ENCODE measurements around the gene SRSF2. TPM values are rescaled to one million over a fixed set of nuclear protein-coding genes. Genes with fewer than 3 reads are reported as not detected.

SRSF2 gene
- total and polyA plus RNA-seq, 11 donors = 67.0 to 155 (median 79.5) TPM

DNA sequence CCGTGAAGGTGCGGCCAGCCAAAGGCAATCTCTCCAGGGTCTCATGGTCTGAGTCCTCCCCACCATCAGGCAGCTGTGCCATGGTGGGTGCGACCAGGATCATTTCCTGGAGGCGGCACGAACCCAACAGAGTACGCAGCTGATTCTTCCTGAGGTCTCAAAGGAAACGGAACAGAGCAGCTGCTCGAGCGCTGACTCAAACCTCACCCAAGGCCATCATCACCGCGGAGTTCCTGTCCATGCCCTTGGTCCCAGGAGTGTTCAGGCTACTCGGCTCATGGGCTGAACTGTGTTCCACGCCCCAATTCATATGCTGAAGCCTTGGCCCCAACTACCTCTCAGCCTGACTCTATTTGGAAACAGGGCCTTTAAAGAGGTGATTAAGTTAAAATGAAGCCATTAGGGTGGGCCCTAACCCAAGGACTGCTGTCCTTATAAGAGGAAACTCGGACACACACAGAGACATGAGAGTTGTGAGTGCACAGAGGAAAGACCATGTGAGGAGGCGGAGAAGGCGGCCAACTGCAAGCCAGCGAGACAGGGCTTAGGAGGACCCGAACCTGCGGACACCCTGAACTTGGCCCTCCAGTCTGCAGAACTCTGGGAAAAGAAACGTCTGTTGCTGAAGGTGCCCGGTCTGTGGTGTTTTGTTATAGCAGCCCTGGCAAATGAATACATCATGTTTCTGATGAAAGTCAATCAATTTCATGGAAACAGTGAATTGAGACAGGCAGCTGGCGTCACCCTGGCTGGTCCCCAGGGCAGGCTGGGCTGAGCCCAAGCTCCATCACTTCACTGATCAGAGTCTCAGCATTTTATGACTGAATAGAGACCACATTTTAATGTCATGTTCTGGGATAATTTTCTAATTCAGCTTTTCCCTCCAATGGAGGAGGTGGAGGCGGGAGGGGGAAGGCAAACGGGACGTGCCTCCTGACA lies 40.1 kb downstream of the SRSF2 start:
- DNase-seq = peak in 4 of 5 donors; percentile 65 to 87 (median 80)
- ATAC-seq = peak in 3 of 4 donors; percentile 47 to 59 (median 47)
- TF ChIP-seq POLR2A (IDR thresholded peaks at IDR 0.05) = peak in 1 of 2 donors; percentile 26
- TF ChIP-seq, protein P1, sequence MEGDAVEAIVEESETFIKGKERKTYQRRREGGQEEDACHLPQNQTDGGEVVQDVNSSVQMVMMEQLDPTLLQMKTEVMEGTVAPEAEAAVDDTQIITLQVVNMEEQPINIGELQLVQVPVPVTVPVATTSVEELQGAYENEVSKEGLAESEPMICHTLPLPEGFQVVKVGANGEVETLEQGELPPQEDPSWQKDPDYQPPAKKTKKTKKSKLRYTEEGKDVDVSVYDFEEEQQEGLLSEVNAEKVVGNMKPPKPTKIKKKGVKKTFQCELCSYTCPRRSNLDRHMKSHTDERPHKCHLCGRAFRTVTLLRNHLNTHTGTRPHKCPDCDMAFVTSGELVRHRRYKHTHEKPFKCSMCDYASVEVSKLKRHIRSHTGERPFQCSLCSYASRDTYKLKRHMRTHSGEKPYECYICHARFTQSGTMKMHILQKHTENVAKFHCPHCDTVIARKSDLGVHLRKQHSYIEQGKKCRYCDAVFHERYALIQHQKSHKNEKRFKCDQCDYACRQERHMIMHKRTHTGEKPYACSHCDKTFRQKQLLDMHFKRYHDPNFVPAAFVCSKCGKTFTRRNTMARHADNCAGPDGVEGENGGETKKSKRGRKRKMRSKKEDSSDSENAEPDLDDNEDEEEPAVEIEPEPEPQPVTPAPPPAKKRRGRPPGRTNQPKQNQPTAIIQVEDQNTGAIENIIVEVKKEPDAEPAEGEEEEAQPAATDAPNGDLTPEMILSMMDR (IDR thresholded peaks at IDR 0.05) = no peak
- H3K4me1 ChIP-seq = peaks cover 32 to 100% (median 86%) of the 10 kb centered on the region in 12 donors
- peak overlapping the region; percentile 80 to 99 (median 94) for H3K27ac ChIP-seq
- WGBS, 4 donors = 36 to 66% (median 54%) methylated on average over 19 to 25 of the region's 25 CpGs
- peaks cover 0 to 9% (median 0%) of the 10 kb centered on the region in 9 donors for H3K36me3 ChIP-seq
- H3K27me3 ChIP-seq = no peaks in the 10 kb centered on the region
- intact Hi-C loops (cut with DNase I) = no loop called here
- H3K9me3 ChIP-seq = no peaks in the 10 kb centered on the region
- H3K4me3 ChIP-seq = peak overlapping the region in 1 of 12 donors; percentile 24

DNA sequence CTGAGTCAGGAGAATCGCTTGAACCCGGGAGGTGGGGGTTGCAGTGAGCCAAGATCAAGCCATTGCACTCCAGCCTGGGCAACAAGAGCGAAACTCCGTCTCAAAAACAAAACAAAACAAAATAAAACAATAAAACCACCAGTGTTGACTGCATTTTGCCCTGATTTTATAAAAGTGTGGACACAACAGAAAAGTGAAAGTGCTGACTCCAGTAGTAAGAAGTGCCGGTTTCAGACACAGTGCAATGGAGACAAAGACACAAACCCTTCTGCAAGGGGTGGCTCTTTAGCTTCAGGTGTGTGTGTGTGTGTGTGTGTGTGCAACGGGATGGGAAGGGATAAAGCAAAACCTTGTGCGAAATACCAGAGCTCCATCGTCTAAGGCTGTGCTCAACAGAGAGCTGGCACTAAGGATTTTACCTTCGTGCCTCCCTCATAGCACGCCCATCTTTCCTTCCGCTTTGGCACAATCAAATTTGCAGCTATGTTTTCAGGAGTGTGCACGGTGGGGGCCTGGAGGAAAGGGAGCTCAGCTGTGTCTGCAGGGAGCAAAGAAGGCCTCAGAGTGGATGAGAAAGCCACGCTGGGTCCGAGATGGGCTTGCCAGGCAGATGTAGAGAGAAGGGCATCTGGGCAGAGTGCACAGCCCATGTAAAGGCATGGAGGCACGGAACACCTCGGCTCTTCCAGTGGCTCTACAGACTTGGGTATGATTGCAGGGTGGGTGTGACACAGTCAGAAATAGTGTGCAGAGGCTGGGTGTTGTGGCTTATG lies 41.9 kb downstream of the SRSF2 start:
- 47 to 52% (median 51%) methylated on average over 16 of the region's 16 CpGs for WGBS, 4 donors
- intact Hi-C loops (cut with DNase I) = no loop called here
- no peak for TF ChIP-seq POLR2A (IDR thresholded peaks at IDR 0.05)
- TF ChIP-seq, protein P1 (IDR thresholded peaks at IDR 0.05) = no peak
- Histone ChIP-seq H3K4me1 (peaks cover 34 to 100% (median 89%) of the 10 kb centered on the region in 12 donors), H3K4me3 (no peak overlapping the region), H3K27me3 (no peaks in the 10 kb centered on the region), H3K27ac (peak overlapping the region in 11 of 12 donors; percentile 37 to 99 (median 93)), H3K36me3 (peaks cover 0 to 9% (median 0%) of the 10 kb centered on the region in 9 donors), H3K9me3 (no peaks in the 10 kb centered on the region)
- ATAC-seq (no peak), DNase-seq (peak in 1 of 5 donors; percentile 27)

DNA sequence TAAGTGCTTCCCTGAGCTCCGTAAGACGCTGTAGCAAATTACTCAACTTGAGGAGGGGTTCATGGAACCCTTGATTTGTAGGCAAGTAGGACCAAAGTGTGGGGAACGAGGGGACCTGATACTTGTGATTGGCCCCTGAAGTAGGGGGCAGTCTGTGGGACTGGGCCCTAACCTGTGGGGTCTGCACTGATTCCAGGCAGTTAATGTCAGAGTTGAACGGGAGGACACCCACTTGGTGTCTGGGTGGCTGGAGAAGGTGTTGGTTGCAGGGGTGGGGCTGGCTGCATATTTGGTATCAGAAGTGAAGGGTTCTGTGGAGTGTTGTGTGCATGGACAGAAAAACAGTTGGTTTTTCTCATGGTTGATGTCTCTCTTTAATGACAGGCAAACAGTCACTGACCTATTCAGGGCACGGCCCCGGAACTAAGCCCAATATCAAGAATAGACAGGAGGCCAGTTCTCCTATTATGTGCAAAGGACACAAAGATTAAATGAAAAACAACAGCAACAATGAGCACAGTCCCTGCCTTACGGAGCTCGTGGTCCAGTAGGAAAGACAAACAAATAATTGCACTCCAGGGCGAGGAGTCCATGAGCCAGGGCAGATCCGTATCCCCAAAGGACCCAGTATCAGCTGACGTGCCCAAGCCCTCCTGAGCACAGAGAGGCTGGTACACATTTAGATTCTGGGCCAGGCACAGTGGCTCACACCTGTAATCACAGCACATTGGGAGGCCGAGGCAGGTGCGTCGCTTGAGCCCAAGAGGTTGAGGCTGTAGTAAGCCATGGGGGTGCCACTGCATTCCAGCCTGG lies 45.5 kb downstream of the SRSF2 start:
- TF ChIP-seq, protein P1 (IDR thresholded peaks at IDR 0.05) = no peak
- no peak for TF ChIP-seq POLR2A (IDR thresholded peaks at IDR 0.05)
- Histone ChIP-seq H3K36me3 (peaks cover 0 to 10% (median 0%) of the 10 kb centered on the region in 9 donors), H3K27me3 (no peaks in the 10 kb centered on the region), H3K4me1 (peaks cover 19 to 100% (median 88%) of the 10 kb centered on the region in 12 donors), H3K9me3 (no peaks in the 10 kb centered on the region), H3K4me3 (no peak overlapping the region), H3K27ac (peak overlapping the region; percentile 67 to 99 (median 93))
- WGBS, 4 donors = 52 to 65% (median 59%) methylated on average over 14 of the region's 14 CpGs
- ATAC-seq (peak in 2 of 4 donors; percentile 22 to 49), DNase-seq (peak in 1 of 5 donors; percentile 25)
- intact Hi-C loops (cut with DNase I) = no loop called here
